Suprapubic skin (tissue), 4 donors: ENCODE measurements around the gene PACRG.

Experiments used
- POLR2A ChIP-seq, 2 donors: fragments of 450-650 bp; IDR thresholded peaks; one replicate each; pipeline ENCODE4 v1.6.1; 2017; ENCODE audit warnings: antibody characterized with exemption in 2 of 2, mild to moderate bottlenecking in 2 of 2, moderate library complexity in 2 of 2
- POLR2AphosphoS5 ChIP-seq, 3 donors: sonication (generic); formaldehyde crosslinking; IDR thresholded peaks; one replicate each; pipeline ENCODE4 v1.6.1; 2017; ENCODE audit warnings: antibody characterized with exemption in 3 of 3
- TF ChIP-seq, protein P1 (sequence below), 2 donors: fragments of 200-600 bp in 1 of 2; fragments of 450-650 bp in 1 of 2; sonication (generic) in 1 of 2; IDR thresholded peaks; one replicate each; pipeline ENCODE4 v1.5.1; 2016 to 2019; ENCODE audit warnings: antibody characterized with exemption in 2 of 2, mild to moderate bottlenecking in 1 of 2, moderate library complexity in 1 of 2

DNA sequence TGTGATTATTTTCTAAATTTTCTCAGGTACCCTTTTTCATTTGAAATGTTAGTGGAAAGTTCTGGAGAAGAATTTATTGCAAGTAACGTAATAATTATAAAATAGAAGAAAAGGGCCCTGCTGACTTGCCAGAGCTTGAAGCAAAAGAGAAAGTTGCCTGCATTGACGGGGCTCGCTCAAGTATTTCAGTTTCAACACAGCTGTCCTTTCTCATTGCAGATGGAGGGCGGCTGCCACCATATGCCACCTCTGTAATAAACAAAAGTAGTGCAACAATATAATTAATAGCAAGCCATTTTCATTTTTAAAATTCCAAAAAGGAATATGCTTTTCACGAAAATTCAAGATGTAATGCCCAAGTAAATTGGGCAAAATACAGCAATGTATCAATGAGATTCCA, 246.2 kb downstream of the PACRG start:
- TF ChIP-seq, protein P1, sequence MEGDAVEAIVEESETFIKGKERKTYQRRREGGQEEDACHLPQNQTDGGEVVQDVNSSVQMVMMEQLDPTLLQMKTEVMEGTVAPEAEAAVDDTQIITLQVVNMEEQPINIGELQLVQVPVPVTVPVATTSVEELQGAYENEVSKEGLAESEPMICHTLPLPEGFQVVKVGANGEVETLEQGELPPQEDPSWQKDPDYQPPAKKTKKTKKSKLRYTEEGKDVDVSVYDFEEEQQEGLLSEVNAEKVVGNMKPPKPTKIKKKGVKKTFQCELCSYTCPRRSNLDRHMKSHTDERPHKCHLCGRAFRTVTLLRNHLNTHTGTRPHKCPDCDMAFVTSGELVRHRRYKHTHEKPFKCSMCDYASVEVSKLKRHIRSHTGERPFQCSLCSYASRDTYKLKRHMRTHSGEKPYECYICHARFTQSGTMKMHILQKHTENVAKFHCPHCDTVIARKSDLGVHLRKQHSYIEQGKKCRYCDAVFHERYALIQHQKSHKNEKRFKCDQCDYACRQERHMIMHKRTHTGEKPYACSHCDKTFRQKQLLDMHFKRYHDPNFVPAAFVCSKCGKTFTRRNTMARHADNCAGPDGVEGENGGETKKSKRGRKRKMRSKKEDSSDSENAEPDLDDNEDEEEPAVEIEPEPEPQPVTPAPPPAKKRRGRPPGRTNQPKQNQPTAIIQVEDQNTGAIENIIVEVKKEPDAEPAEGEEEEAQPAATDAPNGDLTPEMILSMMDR (IDR thresholded peaks at IDR 0.05): no peak
- no peak for TF ChIP-seq POLR2A (IDR thresholded peaks at IDR 0.05)
- no peak for TF ChIP-seq POLR2AphosphoS5 (IDR thresholded peaks at IDR 0.05)
